Sigmoid colon (tissue), 7 donors: ENCODE results near the gene TM2D3. TPM values are rescaled to one million over a fixed set of nuclear protein-coding genes. Genes with fewer than 3 reads are reported as not detected.

Source experiments
- DNase-seq: peaks from one replicate; pipeline ENCODE4 v3.0.0-alpha.2; 2019
- H3K27ac ChIP-seq, 4 donors: fragments of 200-600 bp; sonication (generic); one replicate each; pipeline ENCODE4 v1.5.1; 2016 to 2019; ENCODE audit warnings: mild to moderate bottlenecking in 1 of 4
- H3K27me3 ChIP-seq, 3 donors: fragments of 200-600 bp; sonication (generic); one replicate each; pipeline ENCODE4 v1.5.1; 2019; ENCODE audit warnings: mild to moderate bottlenecking in 1 of 3
- H3K36me3 ChIP-seq, 4 donors: fragments of 200-600 bp; sonication (generic); one replicate each; pipeline ENCODE4 v1.5.1; 2016 to 2019
- H3K4me1 ChIP-seq, 4 donors: fragments of 200-600 bp; sonication (generic); one replicate each; pipeline ENCODE4 v1.5.1; 2017 to 2019
- H3K4me3 ChIP-seq, 4 donors: fragments of 200-600 bp; sonication (generic); one replicate each; pipeline ENCODE4 v1.5.1; 2017 to 2019; ENCODE audit warnings: mild to moderate bottlenecking in 2 of 4, moderate library complexity in 1 of 4
- H3K9me3 ChIP-seq, 4 donors: fragments of 200-600 bp in 3 of 4; sonication (generic) in 3 of 4; one replicate each; pipeline versions ENCODE4 v1.5.1 to v1.6.1; 2013 to 2019
- CTCF ChIP-seq, 4 experiments: fragments of 450-650 bp in 3 of 4; fragments of 200-600 bp in 1 of 4; IDR thresholded peaks; one replicate each; pipeline ENCODE4 v1.5.1; 2016 to 2019; ENCODE audit warnings: antibody characterized with exemption in 4 of 4, mild to moderate bottlenecking in 3 of 4, moderate library complexity in 2 of 4
- EP300 ChIP-seq, 4 donors: sonication (generic); formaldehyde crosslinking; IDR thresholded peaks; one replicate each; pipeline ENCODE4 v1.6.1; 2017; ENCODE audit warnings: antibody characterized with exemption in 4 of 4
- POLR2A ChIP-seq, 2 donors: fragments of 450-650 bp; IDR thresholded peaks; one replicate each; pipeline ENCODE4 v1.6.1; 2016; ENCODE audit warnings: antibody characterized with exemption in 2 of 2, mild to moderate bottlenecking in 2 of 2, moderate library complexity in 2 of 2
- POLR2AphosphoS5 ChIP-seq, 4 donors: sonication (generic); formaldehyde crosslinking; IDR thresholded peaks; one replicate each; pipeline ENCODE4 v1.6.1; 2017; ENCODE audit warnings: antibody characterized with exemption in 4 of 4
- WGBS, 2 donors: extraction: QIAGEN DNeasy Blood & Tissue Kit; methylation state at CpG; one replicate each; pipeline ENCODE4 v1.1.7; 2013; 5-methylcytosine and 5-hydroxymethylcytosine counted together
- intact Hi-C: fragments of 100-400 bp; cut with DNase I; formaldehyde crosslinking; loops from one replicate; pipeline ENCODE4 v1.15.1; 2023
- polyA plus RNA-seq, 3 donors: library from polyadenylated mRNA; stranded (reverse); fragments of 200-250 nt; gene quantifications; one replicate each; pipeline ENCODE4 v1.2.3, GENCODE V29; 2013
- total RNA-seq, 4 donors: library from RNA; depleted of rRNA; stranded (reverse); fragments of >200 nt; gene quantifications; one replicate each; pipeline ENCODE4 v1.1.0, GENCODE V29; 2016
- donor health status: healthy with polysubstance abuse.
- donor health status: Bipolar disorder and iron deficiency.
- donor health status: healthy.

Gene TM2D3
- total RNA-seq: 10 to 100 TPM; 49.3 to 61.4 (median 56.3) TPM
- 10 to 100 TPM; 17.1 to 35.6 (median 19.2) TPM for polyA plus RNA-seq

- TF ChIP-seq EP300 (IDR thresholded peaks at IDR 0.05) (no peak), POLR2A (IDR thresholded peaks at IDR 0.05) (peak; percentile 74 to 83), CTCF (IDR thresholded peaks at IDR 0.05) (peak; percentile 74 to 91 (median 83)), POLR2AphosphoS5 (IDR thresholded peaks at IDR 0.05) (peak; percentile 95 to 98 (median 97))
- DNase-seq: peak; percentile 96
- H3K4me1 ChIP-seq: peaks cover 0 to 35% (median 32%) of the 10 kb centered on the region in 4 donors
- intact Hi-C loops: loop anchor here (2.0 kb wide), 1 partner anchor 357 kb away; the partner anchor contains the start of gene SNRPA1
- H3K4me3 ChIP-seq: peak within 1 kb of the TSS; percentile 82 to 90 (median 88)
- H3K27ac ChIP-seq: peak within 1 kb of the TSS; percentile 97 to 99 (median 98)
- no peaks in the 10 kb centered on the region for H3K27me3 ChIP-seq
- no peaks in the 10 kb centered on the region for H3K9me3 ChIP-seq
- peaks cover 3 to 45% (median 13%) of the 10 kb centered on the region in 4 donors for H3K36me3 ChIP-seq
- 0% methylated on average over 75 of the region's 75 CpGs for WGBS, 2 donors
These were observed at the start of gene TM2D3 for GRCh38 chr15:101652098-101652785. TSS of gene TM2D3 (minus strand) at chr15:101652381. CDS start at chr15:101652361, 20 bp downstream.

GRCh38 chr15:101698314-101698713, 46.1 kb upstream of the TM2D3 start:
- peaks cover 28 to 99% (median 44%) of the 10 kb centered on the region in 4 donors for H3K36me3 ChIP-seq
- no peak for DNase-seq
- intact Hi-C loops: no loop called here
- H3K27ac ChIP-seq: no peak overlapping the region
- H3K27me3 ChIP-seq: no peaks in the 10 kb centered on the region
- no peaks in the 10 kb centered on the region for H3K9me3 ChIP-seq
- WGBS, 2 donors: 92 to 96% methylated on average over 2 of the region's 2 CpGs
- no peaks in the 10 kb centered on the region for H3K4me1 ChIP-seq
- TF ChIP-seq EP300 (IDR thresholded peaks at IDR 0.05) (no peak), CTCF (IDR thresholded peaks at IDR 0.05) (no peak), POLR2A (IDR thresholded peaks at IDR 0.05) (no peak), POLR2AphosphoS5 (IDR thresholded peaks at IDR 0.05) (no peak)
- no peak overlapping the region for H3K4me3 ChIP-seq

- WGBS, 2 donors: 80 to 96% methylated on average over 7 of the region's 7 CpGs
- Histone ChIP-seq H3K36me3 (peaks cover 25 to 99% (median 44%) of the 10 kb centered on the region in 4 donors), H3K27me3 (no peaks in the 10 kb centered on the region), H3K27ac (no peak overlapping the region), H3K4me1 (no peaks in the 10 kb centered on the region), H3K9me3 (no peaks in the 10 kb centered on the region), H3K4me3 (no peak overlapping the region)
- TF ChIP-seq EP300 (IDR thresholded peaks at IDR 0.05): no peak
- no peak for TF ChIP-seq POLR2A (IDR thresholded peaks at IDR 0.05)
- no peak for TF ChIP-seq POLR2AphosphoS5 (IDR thresholded peaks at IDR 0.05)
- intact Hi-C loops: no loop called here
- DNase-seq: no peak
These were observed 45.3 kb upstream of the TM2D3 start for GRCh38 chr15:101697488-101697887.

- peaks cover 21 to 96% (median 39%) of the 10 kb centered on the region in 4 donors for H3K36me3 ChIP-seq
- TF ChIP-seq POLR2A (IDR thresholded peaks at IDR 0.05) (no peak), POLR2AphosphoS5 (IDR thresholded peaks at IDR 0.05) (no peak), CTCF (IDR thresholded peaks at IDR 0.05) (no peak), EP300 (IDR thresholded peaks at IDR 0.05) (no peak)
These were observed 44.6 kb upstream of the TM2D3 start for GRCh38 chr15:101696829-101697228.

GRCh38 chr15:101694261-101694660, 42.1 kb upstream of the TM2D3 start:
- H3K36me3 ChIP-seq: peaks cover 9 to 79% (median 26%) of the 10 kb centered on the region in 4 donors
- intact Hi-C loops: no loop called here
- DNase-seq: no peak

More at GRCh38 chr15:101696829-101697228, 44.6 kb upstream of the TM2D3 start:
- no peak overlapping the region for H3K4me3 ChIP-seq
- no peaks in the 10 kb centered on the region for H3K4me1 ChIP-seq
- H3K27ac ChIP-seq: no peak overlapping the region
- intact Hi-C loops: no loop called here
- no peaks in the 10 kb centered on the region for H3K27me3 ChIP-seq
- no peaks in the 10 kb centered on the region for H3K9me3 ChIP-seq
- DNase-seq: no peak
- WGBS, 2 donors: 96 to 100% methylated on average over 1 of the region's 1 CpG

More at GRCh38 chr15:101694261-101694660, 42.1 kb upstream of the TM2D3 start:
- Histone ChIP-seq H3K4me1 (no peaks in the 10 kb centered on the region), H3K27ac (no peak overlapping the region), H3K4me3 (no peak overlapping the region), H3K27me3 (no peaks in the 10 kb centered on the region), H3K9me3 (no peaks in the 10 kb centered on the region)
- TF ChIP-seq POLR2AphosphoS5 (IDR thresholded peaks at IDR 0.05) (no peak), CTCF (IDR thresholded peaks at IDR 0.05) (no peak), EP300 (IDR thresholded peaks at IDR 0.05) (no peak), POLR2A (IDR thresholded peaks at IDR 0.05) (no peak)
- 94 to 97% methylated on average over 2 of the region's 2 CpGs for WGBS, 2 donors
